ENCODE measurements around the gene FAM111A.

Gene FAM111A

GRCh38 chr11:59200423-59200746 lies 57.7 kb downstream of the FAM111A start:
- DNase-seq (ENCODE audit: low read depth), result no peak

GRCh38 chr11:59201353-59201752 lies 58.7 kb downstream of the FAM111A start:
- DNase-seq (ENCODE audit: low read depth), result no peak

Data from HS-27A (cell line).